HG02840 (cell line): ENCODE data around the gene NSD1.
"Not testable (repeated sequence)": the region's sequence is repeated elsewhere in the genome, so short reads cannot be mapped to it uniquely, and the experiment has no call there.

Experiments
- ATAC-seq: cut with Tn5 transposase; IDR thresholded peaks from one replicate; pipeline ENCODE4 v1.9.1; 2021; ENCODE audit warnings: mild to moderate bottlenecking, moderate library complexity, moderate number of reproducible peaks; ENCODE audit not compliant: unreplicated experiment, low FRiP score

Gene NSD1

DNA sequence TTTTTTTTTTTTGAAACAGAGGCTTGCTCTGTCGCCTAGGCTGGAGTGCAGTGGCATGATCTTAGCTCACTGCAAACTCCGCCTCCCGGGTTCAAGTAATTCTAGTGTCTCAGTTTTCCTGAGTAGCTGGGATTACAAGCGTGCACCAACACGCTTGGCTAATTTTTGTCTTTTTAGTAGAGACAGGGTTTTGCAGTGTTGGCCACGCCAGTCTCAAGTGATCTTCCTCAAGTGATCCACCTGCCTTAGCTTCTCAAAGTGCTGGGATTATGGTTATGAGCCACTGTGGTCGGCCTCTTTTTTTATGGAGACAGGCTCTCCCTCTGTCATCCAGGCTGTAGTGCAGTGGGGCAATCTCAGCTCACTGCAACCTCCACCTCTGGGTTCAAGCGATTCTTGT lies 87.0 kb downstream of the NSD1 start:
- no peak for ATAC-seq

DNA sequence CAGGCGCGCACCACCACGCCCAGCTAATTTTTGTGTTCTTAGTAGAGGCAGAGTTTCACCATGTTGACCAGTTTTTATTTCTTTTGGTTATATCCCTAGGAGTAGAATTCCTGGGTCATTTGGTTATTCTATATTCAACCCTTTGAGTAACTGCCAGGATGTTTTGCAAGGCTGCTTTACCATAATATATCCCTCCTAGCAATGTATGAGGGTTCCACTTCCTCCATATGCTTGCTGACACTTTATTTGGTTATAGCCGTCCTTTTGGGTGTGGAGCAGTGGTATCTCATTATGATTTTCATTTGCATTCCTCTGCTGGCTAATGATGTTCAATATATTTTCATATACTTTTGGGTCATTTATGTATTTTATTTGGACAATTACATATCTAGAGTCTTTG lies 88.7 kb downstream of the NSD1 start:
- no peak for ATAC-seq

DNA sequence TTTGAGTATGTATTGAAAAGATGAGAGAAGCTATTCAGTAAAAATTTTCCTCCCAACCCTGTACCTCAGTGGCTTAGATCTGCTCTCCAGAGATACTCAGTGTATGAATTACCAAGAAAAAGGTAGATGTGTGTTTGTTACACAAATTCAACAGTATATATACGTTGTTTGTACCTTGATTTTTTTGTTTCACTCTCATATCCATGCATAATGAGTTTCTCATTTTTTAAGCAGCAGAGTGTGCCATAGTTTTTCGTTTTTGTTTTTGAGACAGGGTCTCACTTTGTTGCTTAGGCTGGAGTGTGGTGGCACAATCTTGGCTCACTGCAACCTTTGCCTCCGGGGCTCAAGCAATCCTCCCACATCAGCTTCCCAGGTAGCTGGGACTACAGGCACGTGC lies 92.2 kb downstream of the NSD1 start:
- no peak for ATAC-seq

DNA sequence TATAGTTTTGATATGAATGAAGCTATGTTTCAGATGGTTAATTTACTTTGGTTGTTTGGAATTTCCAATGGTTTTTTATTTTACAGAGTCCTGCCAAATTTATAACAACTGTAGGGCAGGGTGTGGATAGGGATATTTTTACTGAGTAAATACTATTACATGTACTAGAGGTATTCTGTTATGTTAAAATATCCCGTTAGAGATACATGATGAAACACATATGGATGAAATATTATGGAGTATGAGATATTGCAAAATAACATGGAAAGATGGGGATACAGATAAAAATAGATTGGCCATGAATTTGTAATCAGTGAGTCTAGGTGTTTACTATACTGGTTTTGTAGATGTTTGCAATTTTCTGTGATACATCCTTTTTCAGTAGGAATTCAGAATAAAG lies 93.3 kb downstream of the NSD1 start:
- ATAC-seq: no peak

- no peak for ATAC-seq
Observed at GRCh38 chr5:177228751-177229150, 95.2 kb downstream of the NSD1 start.

DNA sequence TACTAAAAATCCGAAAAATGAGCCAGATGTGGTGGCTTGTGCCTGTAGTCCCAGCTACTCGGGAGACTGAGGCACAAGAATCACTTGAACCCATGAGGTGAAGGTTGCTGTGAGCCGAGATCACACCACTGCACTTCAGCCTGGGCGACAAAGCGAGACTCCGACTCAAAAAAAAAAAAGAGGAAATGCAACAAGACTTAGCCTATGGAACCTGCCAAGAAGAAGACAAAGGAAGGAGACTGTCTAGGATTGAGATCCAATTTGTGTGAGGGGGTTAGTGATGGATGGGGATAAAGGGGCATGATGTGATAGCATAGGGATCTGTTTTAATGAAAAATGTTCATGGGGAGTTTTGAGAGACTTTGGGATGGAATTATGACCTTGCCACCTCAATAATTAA lies 97.1 kb downstream of the NSD1 start:
- ATAC-seq: no peak

- no peak for ATAC-seq
Observed at GRCh38 chr5:177231479-177232250, 98.1 kb downstream of the NSD1 start.

- ATAC-seq: no peak
Observed at GRCh38 chr5:177232358-177232757, 98.8 kb downstream of the NSD1 start.

DNA sequence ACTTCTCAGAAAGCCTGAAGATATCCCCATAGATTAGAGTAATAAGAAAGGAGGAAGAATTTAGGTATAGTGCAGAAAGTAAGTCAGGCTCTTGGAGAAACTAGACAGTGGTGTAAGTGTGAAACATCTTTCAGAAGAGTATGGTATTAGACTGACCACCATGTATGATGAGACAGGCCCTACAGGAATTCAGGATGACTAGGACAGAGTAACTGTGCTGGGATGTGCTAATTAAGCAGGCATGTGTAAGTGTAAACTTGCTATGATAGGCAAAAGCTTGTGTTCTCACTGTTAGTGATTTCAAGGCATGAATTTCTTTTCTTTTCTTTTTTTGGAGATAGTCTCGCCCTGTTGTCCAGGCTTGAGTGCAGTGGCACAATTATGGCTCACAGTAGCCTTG lies 99.2 kb downstream of the NSD1 start:
- no peak for ATAC-seq

GRCh38 chr5:177233206-177233605 lies 99.6 kb downstream of the NSD1 start:
- no peak for ATAC-seq

GRCh38 chr5:177233802-177234201 lies 100.2 kb downstream of the NSD1 start:
- no peak for ATAC-seq

- ATAC-seq: no peak
Observed at GRCh38 chr5:177234841-177235240, 101.3 kb downstream of the NSD1 start.

DNA sequence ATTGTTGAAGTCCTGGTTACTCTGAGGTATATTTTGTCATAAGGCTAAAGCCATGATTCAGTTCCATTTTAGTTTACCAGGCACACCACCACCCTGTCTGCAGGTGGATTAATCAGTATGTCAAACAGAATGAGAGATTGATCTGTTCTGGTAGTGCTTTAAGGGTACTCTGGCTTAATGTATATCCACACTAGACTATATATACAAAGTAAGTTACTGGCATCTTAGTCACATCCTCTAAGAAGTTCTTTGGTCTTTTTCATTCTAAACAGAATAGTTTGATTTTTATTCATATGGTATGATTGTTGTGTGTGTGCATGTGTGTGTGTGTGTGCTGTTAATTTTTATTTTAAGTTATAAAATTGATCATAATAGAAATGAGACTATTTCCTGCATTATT lies 108.2 kb downstream of the NSD1 start:
- no peak for ATAC-seq

- ATAC-seq: no peak
Observed at GRCh38 chr5:177242304-177242703, 108.7 kb downstream of the NSD1 start.

GRCh38 chr5:177249761-177250537 lies 116.4 kb downstream of the NSD1 start:
- ATAC-seq: no peak

DNA sequence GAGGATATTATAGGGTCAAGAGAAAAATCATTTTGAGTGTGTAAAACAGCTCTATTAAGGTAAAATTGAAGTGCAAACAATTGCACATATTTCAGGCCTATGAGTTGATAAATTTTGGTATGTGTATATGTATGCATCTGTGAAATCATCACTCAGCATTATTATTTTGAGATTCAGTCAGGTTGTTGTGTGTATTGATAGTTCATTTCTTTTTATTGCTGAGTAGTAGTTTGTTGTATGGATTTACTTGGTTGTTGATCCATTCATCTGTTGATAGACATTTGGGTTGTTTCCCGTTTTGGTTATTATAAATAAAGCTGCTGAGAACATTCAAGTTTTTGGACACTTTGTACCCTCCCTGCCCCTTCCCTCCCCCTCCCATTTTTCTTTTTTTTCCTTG lies 119.7 kb downstream of the NSD1 start:
- ATAC-seq: no peak

GRCh38 chr5:177256296-177256695 lies 122.7 kb downstream of the NSD1 start:
- ATAC-seq: no peak

GRCh38 chr5:177258711-177259110 lies 125.1 kb downstream of the NSD1 start:
- not testable (repeated sequence) for ATAC-seq

GRCh38 chr5:177260961-177261360 lies 127.4 kb downstream of the NSD1 start:
- ATAC-seq: no peak

DNA sequence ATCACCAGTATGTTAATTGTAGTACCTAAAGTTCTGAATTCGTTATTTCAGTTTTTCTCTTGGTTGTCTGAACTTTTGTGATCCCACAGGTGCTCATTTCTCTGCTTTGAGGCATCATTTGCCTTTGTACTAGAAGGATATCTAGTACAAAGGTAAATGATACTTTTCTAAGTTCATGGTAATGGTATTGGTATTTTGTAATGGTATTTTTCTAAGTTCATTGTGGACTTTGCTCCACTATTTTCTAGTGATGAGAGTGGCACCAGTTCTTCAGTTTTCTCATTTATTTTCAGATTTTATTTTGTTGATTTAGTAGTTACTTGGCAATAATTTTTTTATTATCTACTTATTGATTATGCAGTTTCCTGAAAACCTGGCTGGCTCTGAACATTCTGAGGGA lies 127.9 kb downstream of the NSD1 start:
- ATAC-seq: no peak

DNA sequence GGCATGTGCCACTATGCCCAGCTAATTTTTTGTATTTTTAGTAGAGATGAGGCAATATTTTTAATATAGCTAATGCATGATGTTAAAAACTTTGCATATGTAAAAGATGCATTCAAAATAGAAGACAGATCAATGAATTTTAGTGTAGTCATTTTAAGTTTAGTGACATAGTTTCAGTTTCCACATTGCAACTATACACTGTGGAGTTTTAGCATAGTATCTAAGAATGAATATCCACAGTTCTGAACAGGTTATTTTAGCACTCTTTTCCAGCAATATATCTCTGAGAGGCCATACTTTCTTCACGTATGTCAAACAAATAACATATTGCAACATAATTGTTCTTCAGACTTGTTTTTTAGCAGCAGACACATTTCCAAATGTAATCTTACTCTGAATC lies 130.6 kb downstream of the NSD1 start:
- ATAC-seq: no peak

DNA sequence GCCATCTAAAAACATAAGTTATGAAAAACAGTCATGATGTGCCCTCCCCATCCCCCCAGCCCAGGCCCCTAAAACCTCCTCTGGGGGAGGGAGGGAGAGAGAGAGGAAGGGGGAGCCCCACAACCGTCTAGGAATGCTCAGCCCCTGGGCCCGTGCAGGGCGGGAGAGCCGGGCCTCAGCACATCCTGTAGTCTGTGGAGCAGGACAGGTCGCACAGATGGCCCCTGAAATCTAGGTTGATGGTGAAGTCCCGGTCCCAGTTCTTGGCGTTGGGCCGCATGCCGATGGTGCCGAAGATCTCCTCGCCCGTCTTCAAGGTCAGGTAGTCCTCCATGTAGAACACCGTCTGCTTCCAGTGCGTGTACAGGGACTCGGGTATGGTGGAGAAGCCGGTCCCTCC lies 131.8 kb downstream of the NSD1 start:
- ATAC-seq: no peak
